Hematopoietic multipotent progenitor cell treated with erythropoietin and hydrocortisone succinate and interleukin-3 and kit ligand, for 4 days (in vitro differentiated cells): ENCODE results near the gene PRKAR1B.
"Not testable (repeated sequence)": the region's sequence is repeated elsewhere in the genome, so short reads cannot be mapped to it uniquely, and the experiment has no call there.

Experiments
- DNase-seq: peaks from one replicate; pipeline ENCODE4 v3.0.0-alpha.2; 2015

Gene PRKAR1B

GRCh38 chr7:551615-551970 lies 175.5 kb downstream of the PRKAR1B start:
- DNase-seq: not testable (repeated sequence)

- DNase-seq: no peak
Measured at GRCh38 chr7:550881-551614, 176.0 kb downstream of the PRKAR1B start.

DNA sequence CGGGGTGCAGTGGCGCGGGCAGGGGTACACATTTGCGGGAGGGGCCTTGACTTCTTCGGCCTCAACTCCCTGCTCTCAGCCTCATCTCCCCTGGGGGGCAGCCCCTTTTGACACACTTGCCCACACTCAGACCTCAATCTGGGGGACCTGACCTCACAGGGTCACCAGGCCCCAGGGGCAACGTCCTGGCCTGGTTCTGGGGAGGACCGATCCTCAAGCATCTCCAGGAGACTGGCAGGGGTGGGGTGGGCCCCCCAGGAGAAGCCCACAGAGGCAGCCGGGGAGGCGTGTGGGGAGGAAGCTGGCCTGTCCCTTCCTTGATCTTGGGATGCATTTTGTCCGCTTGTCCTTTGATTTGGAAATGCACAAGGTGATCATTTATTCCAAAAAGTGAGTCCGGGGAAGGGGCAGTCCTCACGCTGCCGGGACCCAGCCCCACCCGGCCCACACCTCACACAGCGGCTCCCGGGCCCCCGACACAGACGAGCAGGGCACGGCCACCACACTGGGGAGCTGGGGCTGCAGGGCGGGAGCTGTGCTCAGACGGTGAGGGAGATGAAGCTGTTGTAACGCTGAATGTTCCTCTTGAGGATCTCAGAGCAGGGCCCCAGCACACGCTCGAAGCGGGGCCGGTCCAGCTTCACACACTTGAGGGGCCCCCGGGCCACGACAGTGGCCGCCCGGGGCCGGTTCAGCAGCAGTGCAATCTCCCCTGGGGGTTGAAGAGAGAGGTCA lies 177.0 kb downstream of the PRKAR1B start:
- no peak for DNase-seq

DNA sequence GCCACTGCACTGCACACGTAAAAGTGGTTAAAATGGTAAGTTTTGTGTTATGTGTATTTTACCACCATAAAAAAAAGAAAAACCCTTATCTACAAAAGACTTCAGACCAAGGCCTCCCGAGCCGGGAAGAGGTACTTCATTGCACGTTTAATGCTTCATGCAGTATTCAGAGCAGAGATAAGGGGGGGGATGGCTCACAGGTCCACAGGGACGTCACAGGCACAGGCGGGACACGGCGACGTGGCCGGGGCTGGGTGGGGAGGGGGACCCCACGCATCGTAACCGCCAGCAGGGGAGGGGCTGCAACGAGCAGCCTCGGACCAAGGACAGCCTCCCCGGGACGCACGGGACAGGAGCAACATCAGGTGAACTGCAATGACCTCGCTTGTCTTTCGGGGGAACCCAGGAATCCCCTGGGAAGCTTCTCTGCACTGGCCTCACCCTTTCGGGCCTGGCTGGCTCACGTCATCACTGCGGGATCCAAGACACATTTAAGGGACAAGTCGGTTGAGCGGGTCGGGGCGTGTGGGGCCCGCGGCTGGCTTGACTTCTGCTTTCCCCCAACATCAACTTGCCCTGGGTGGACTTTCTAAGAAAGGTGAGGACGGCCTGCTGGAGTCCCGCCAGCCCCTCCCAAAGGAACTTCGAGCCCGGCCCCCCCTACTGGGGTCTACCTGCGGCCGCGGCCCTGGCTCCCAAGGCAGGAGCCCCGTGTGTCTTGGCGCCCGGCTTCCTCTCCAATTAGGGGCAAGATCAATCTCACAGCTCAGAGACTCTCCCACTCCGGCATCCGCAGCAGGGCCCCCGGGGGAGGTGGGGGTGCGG lies 177.8 kb downstream of the PRKAR1B start:
- no peak for DNase-seq

DNA sequence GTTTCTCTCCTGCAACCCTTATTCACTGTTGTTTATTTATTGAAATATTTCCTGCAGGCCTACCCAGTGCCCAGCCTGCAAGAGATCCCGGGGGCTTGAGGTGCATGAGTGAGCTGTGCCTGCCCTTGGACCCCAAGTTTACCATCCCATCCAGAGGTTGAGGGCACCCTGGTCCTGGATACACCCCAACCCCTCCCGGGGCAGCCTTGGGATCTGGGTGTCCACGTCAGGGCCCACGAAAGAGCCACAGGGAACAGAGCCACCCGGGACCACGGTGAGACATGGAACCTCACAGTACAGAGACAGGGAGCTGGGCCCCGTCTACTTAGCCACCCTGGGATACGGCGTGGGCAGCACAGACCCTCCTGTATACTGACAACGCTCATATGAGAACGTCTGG lies 178.7 kb downstream of the PRKAR1B start:
- DNase-seq: no peak

GRCh38 chr7:545470-545869 lies 181.6 kb downstream of the PRKAR1B start:
- no peak for DNase-seq

- DNase-seq: no peak
Measured at GRCh38 chr7:544338-545221, 182.5 kb downstream of the PRKAR1B start.

DNA sequence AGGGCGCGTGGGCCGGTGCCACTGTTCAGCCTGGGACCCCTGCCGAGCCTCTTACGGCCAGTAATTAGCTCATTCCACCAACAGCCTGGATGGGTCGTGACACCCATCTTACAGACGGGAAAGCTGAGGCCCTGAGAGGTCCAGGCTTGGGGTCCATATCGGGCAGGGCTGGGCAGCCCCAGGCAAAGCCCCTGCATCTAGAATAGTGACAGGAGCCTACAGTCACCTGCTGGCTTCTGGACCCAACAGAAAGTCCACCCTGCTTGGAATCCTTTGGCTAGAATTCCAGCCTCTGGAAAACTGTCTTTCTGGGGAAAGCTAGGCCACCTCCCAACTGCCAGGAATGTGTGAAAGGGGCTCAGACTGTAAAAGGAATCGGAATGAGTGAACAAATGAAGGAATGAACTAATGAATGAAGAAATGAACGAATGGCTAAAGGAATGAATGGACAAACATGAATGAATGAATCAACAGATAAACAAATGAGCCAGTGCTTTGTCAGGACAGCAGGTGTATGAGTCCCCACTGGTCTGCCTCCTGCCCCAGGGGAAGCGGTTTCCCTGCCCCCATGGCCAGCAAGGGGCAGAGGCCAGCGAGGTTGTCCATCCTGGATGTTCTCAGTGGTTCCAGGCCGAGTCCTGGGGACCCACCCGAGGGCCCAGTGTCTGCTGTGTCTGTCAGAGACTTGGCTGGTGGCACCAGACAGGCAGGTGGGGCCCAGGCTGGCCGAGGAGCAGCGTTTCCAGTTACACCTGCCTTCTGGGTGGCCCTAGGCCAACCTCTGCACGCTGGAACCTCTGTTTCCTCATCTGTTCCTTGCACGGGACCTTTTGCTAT lies 183.4 kb downstream of the PRKAR1B start:
- no peak for DNase-seq

GRCh38 chr7:542713-543500 lies 184.2 kb downstream of the PRKAR1B start:
- no peak for DNase-seq

- no peak for DNase-seq
Measured at GRCh38 chr7:542131-542712, 184.9 kb downstream of the PRKAR1B start.

GRCh38 chr7:541661-542060 lies 185.4 kb downstream of the PRKAR1B start:
- no peak for DNase-seq

DNA sequence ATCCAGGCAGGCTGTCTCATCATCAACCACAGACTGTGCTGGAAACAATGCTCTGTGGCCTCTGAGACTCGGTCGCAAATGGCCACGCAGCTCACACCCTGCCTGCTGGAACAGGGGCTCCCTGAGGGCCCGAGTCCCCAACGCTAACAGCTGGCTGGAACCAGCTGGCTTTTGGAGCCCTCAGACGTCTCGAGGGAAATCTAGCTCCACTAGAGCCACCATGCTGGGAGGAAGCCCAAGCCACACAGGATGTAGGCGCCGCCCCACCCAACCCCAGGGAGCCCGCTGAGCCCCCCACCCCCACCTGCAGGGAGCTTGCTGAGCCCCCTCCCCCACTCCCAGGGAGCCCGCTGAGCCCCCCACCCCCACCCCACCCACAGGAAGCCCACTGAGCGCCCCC lies 186.1 kb downstream of the PRKAR1B start:
- DNase-seq: no peak

- no peak for DNase-seq
Measured at GRCh38 chr7:540579-540978, 186.5 kb downstream of the PRKAR1B start.

GRCh38 chr7:539731-540411 lies 187.2 kb downstream of the PRKAR1B start:
- no peak for DNase-seq

- DNase-seq: no peak
Measured at GRCh38 chr7:538764-539685, 188.1 kb downstream of the PRKAR1B start.

DNA sequence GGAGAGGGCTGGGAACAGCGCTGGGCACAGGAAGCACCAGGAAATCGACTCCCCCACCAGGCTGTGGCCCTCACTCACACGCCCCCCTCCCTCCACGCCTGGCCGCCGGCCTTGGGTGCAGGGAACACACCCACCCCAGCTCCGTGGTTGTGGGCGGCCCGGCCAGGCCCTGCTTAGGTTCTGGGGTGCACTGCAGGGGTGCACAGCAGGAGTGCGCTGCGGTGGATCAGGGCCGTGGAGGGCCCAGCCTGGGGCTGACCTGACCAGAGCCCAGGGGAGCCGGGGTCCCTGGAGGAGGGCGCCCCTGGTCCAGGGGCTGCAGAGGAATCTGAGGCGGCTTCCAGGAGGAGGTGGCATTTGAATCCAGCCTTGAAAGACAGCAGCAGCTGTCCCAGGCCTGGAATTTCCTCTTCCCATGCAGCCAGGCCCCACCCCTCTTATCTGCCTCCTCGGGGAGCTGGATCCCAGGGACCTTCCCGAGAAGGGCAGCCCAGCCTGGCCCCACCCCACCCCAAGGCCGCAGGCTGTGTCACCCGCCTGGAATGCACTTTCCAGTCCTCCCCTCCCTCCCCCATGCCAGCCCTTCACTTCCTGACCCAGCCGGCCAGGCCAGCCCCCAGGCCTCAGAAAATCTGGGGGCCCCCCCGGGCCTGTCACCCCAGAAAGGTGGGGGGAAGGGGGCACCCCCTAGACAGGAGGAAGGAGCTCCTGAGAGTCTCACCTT lies 189.0 kb downstream of the PRKAR1B start:
- DNase-seq: no peak

GRCh38 chr7:536231-536630 lies 190.8 kb downstream of the PRKAR1B start:
- no peak for DNase-seq

- no peak for DNase-seq
Measured at GRCh38 chr7:534959-535358, 192.1 kb downstream of the PRKAR1B start.
